HEK293 (cell line): ENCODE results near the gene ASPDH.
A peak's percentile ranks its signal among the peaks of the same experiment; 100 is the strongest.

Source experiments
- CTCF ChIA-PET: fragments of 350-600 bp; formaldehyde crosslinking; extraction: SDS; loops from one replicate; lab custom pipeline; 2021; ENCODE audit warnings: antibody characterized with exemption; lab: Yijun Ruan, JAX
- POLR2A ChIA-PET: fragments of 300-600 bp; formaldehyde crosslinking; extraction: SDS; loops from one replicate; lab custom pipeline; 2020; ENCODE audit warnings: antibody characterized with exemption, inconsistent platforms; lab: Yijun Ruan, JAX
- H3K27ac ChIP-seq: fragments of 200-500 bp; sonication (Bioruptor generic); 2 replicates; pipeline ENCODE4 v1.5.1; 2014; ENCODE audit warnings: low read depth, low read length, control low read depth, inconsistent platforms; ENCODE audit errors: extremely low read depth
- H3K36me3 ChIP-seq, 2 experiments: fragments of 200-500 bp in 1 of 2; sonication (Bioruptor generic) in 1 of 2; 1 replicate in 1 of 2; 2 replicates in 1 of 2; pipeline ENCODE4 v1.5.1; 2014 to 2017; ENCODE audit warnings: inconsistent platforms in 2 of 2, low read length in 2 of 2; ENCODE audit not compliant: control insufficient read depth in 2 of 2, insufficient read depth in 1 of 2
- H3K4me1 ChIP-seq: fragments of 200-500 bp; sonication (Bioruptor generic); 2 replicates; pipeline ENCODE4 v1.5.1; 2014; ENCODE audit warnings: mild to moderate bottlenecking, low read length, inconsistent platforms; ENCODE audit not compliant: control insufficient read depth, insufficient read depth
- H3K4me3 ChIP-seq: 2 replicates; pipeline ENCODE4 v1.5.1; 2011; ENCODE audit warnings: low read depth, mild to moderate bottlenecking, control low read depth, low read length, moderate library complexity
- H3K9me3 ChIP-seq: fragments of 200-500 bp; sonication (Bioruptor generic); 2 replicates; pipeline ENCODE4 v1.5.1; 2014; ENCODE audit warnings: low read depth, low read length, inconsistent platforms; ENCODE audit not compliant: control insufficient read depth, insufficient read depth
- HIC1 ChIP-seq: fragments of 450-650 bp; formaldehyde crosslinking; IDR thresholded peaks from 2 replicates; pipeline ENCODE4 v1.5.1; 2016; ENCODE audit warnings: missing biosample characterization, missing genetic modification characterization
- HOXA7 ChIP-seq: sonication (generic); formaldehyde crosslinking; IDR thresholded peaks from 2 replicates; pipeline ENCODE4 v1.8.1; 2022; ENCODE audit warnings: missing genetic modification reagents, borderline replicate concordance
- HOXD13 ChIP-seq: sonication (generic); formaldehyde crosslinking; IDR thresholded peaks from 2 replicates; pipeline ENCODE4 v1.8.0; 2022; ENCODE audit warnings: missing genetic modification reagents, borderline replicate concordance
- KLF1 ChIP-seq: fragments of 450-650 bp; formaldehyde crosslinking; IDR thresholded peaks from 2 replicates; pipeline ENCODE4 v1.5.1; 2016; ENCODE audit warnings: missing biosample characterization, missing genetic modification characterization
- TRIM28 ChIP-seq: IDR thresholded peaks from 2 replicates; pipeline ENCODE4 v1.6.1; 2011; ENCODE audit warnings: low read length, control low read depth, borderline replicate concordance
- WT1 ChIP-seq: fragments of 450-650 bp; formaldehyde crosslinking; IDR thresholded peaks from 2 replicates; pipeline ENCODE4 v1.5.1; 2016; ENCODE audit warnings: missing biosample characterization, missing genetic modification characterization
- ZBTB10 ChIP-seq: fragments of 450-650 bp; formaldehyde crosslinking; IDR thresholded peaks from 2 replicates; pipeline ENCODE4 v1.5.1; 2016; ENCODE audit warnings: missing biosample characterization, missing genetic modification characterization
- ZBTB11 ChIP-seq: fragments of 450-650 bp; formaldehyde crosslinking; conservative IDR thresholded peaks from 2 replicates; pipeline ENCODE4 v1.5.1; 2016; ENCODE audit warnings: low read depth, missing biosample characterization, missing genetic modification characterization
- ZBTB44 ChIP-seq: fragments of 450-650 bp; IDR thresholded peaks from 2 replicates; pipeline ENCODE4 v1.5.1; 2018; ENCODE audit warnings: missing biosample characterization, mild to moderate bottlenecking, missing genetic modification characterization
- ZFP3 ChIP-seq: fragments of 450-650 bp; formaldehyde crosslinking; IDR thresholded peaks from 2 replicates; pipeline ENCODE4 v1.5.1; 2016; ENCODE audit warnings: low read depth, missing biosample characterization, missing genetic modification characterization
- ZNF140 ChIP-seq: fragments of 450-650 bp; formaldehyde crosslinking; IDR thresholded peaks from 2 replicates; pipeline ENCODE4 v1.5.1; 2016; ENCODE audit warnings: missing biosample characterization, missing genetic modification characterization
- ZNF248 ChIP-seq: fragments of 450-650 bp; formaldehyde crosslinking; IDR thresholded peaks from 2 replicates; pipeline ENCODE4 v1.5.1; 2017; ENCODE audit warnings: missing biosample characterization, missing genetic modification characterization
- ZNF514 ChIP-seq: fragments of 450-650 bp; formaldehyde crosslinking; IDR thresholded peaks from 2 replicates; pipeline ENCODE4 v1.5.1; 2016; ENCODE audit warnings: missing biosample characterization, missing genetic modification characterization
- ZNF561 ChIP-seq: fragments of 450-650 bp; IDR thresholded peaks from 2 replicates; pipeline ENCODE4 v1.5.1; 2018; ENCODE audit warnings: missing biosample characterization, missing genetic modification characterization, borderline replicate concordance
- ZNF580 ChIP-seq: fragments of 450-650 bp; formaldehyde crosslinking; IDR thresholded peaks from 2 replicates; pipeline ENCODE4 v1.5.1; 2016; ENCODE audit warnings: missing biosample characterization, missing genetic modification characterization

The ASPDH gene

GRCh38 chr19:50492303-50493052 lies 21.2 kb downstream of the ASPDH start (continued):
- TF ChIP-seq HIC1 (tag by site-specific recombination) (0 out of 2 replicates have a peak, but pooled peaks have one; percentile 40), ZNF140 (tag by site-specific recombination) (no peak)

GRCh38 chr19:50490991-50491472 lies 22.7 kb downstream of the ASPDH start:
- Histone ChIP-seq H3K4me3 (no peak overlapping the region), H3K9me3 (no peaks in the 10 kb centered on the region), H3K36me3 (peaks cover 0 to 10% of the 10 kb centered on the region in 2 experiments; a peak in 1 of 3 replicates), H3K27ac (no peak overlapping the region), H3K4me1 (no peaks in the 10 kb centered on the region)
- TF ChIP-seq KLF1 (tag by site-specific recombination) (peak; percentile 50; the same call in 1 of the 2 replicates), ZBTB11 (no peak)
- CTCF ChIA-PET: interaction anchor here (0.6 kb wide), 1 partner anchor 117 kb away, joined by 3 read pairs; no protein-coding TSS in a partner anchor
- POLR2A ChIA-PET: no interaction called here

- Histone ChIP-seq H3K4me3 (no peak overlapping the region), H3K9me3 (no peaks in the 10 kb centered on the region), H3K4me1 (no peaks in the 10 kb centered on the region), H3K36me3 (peaks cover 0 to 15% of the 10 kb centered on the region in 2 experiments; a peak in 1 of 3 replicates), H3K27ac (no peak overlapping the region)
- POLR2A ChIA-PET: no interaction called here
- TF ChIP-seq ZNF514 (tag by site-specific recombination) (no peak), HOXA7 (CRISPR knock-in tag) (no peak), ZNF580 (tag by site-specific recombination) (no peak), WT1 (tag by site-specific recombination) (no peak), ZNF248 (tag by site-specific recombination) (no peak), ZBTB44 (no peak), TRIM28 (no peak), ZFP3 (tag by site-specific recombination) (no peak), ZBTB10 (tag by site-specific recombination) (no peak), ZNF561 (tag by site-specific recombination) (no peak), HOXD13 (CRISPR knock-in tag) (no peak)
- CTCF ChIA-PET: no interaction called here
Measured at GRCh38 chr19:50490411-50490811, 23.3 kb downstream of the ASPDH start.
